Smooth muscle cell (in vitro differentiated cells): ENCODE results near the gene NFATC3. TPM values are rescaled to one million over a fixed set of nuclear protein-coding genes. Genes with fewer than 3 reads are reported as not detected.
"Not testable (repeated sequence)": the region's sequence is repeated elsewhere in the genome, so short reads cannot be mapped to it uniquely, and the experiment has no call there.

Source experiments
- DNase-seq: peaks from one replicate; lab custom pipeline; 2025; ENCODE audit not compliant: unreplicated experiment; lab: John Stamatoyannopoulos, UW
- H2AFZ ChIP-seq: fragments of 200-600 bp; sonication (generic); 2 replicates; pipeline ENCODE4 v1.6.0; 2016; ENCODE audit warnings: antibody characterized with exemption, low read depth, mild to moderate bottlenecking
- H3F3A ChIP-seq: fragments of 200-600 bp; sonication (generic); 2 replicates; pipeline ENCODE4 v1.6.0; 2017; ENCODE audit warnings: antibody characterized with exemption, low read depth
- H3K27ac ChIP-seq: fragments of 200-600 bp; sonication (generic); 2 replicates; pipeline ENCODE4 v1.5.1; 2016; ENCODE audit warnings: low read depth, mild to moderate bottlenecking
- H3K27me3 ChIP-seq: fragments of 200-600 bp; sonication (generic); 2 replicates; pipeline ENCODE4 v1.6.1; 2016; ENCODE audit warnings: low read depth, mild to moderate bottlenecking
- H3K36me3 ChIP-seq: fragments of 200-600 bp; sonication (generic); 2 replicates; pipeline ENCODE4 v1.5.1; 2016; ENCODE audit warnings: low read depth
- H3K4me1 ChIP-seq: fragments of 200-600 bp; sonication (generic); 2 replicates; pipeline ENCODE4 v1.5.1; 2016; ENCODE audit warnings: low read depth
- H3K4me2 ChIP-seq: fragments of 200-600 bp; sonication (generic); 2 replicates; pipeline ENCODE4 v1.6.0; 2016; ENCODE audit warnings: mild to moderate bottlenecking
- H3K4me3 ChIP-seq: fragments of 200-600 bp; sonication (generic); 2 replicates; pipeline ENCODE4 v1.5.1; 2016; ENCODE audit warnings: mild to moderate bottlenecking
- H3K79me2 ChIP-seq: fragments of 200-600 bp; sonication (generic); 2 replicates; pipeline ENCODE4 v1.6.0; 2016; ENCODE audit warnings: low read depth, mild to moderate bottlenecking
- H3K9ac ChIP-seq: fragments of 200-600 bp; sonication (generic); 2 replicates; pipeline ENCODE4 v1.6.0; 2016; ENCODE audit warnings: low read depth
- H3K9me3 ChIP-seq: fragments of 200-600 bp; sonication (generic); replicated peaks from 2 replicates; pipeline ENCODE4 v1.5.1; 2016; ENCODE audit warnings: low read depth
- H4K20me1 ChIP-seq: fragments of 200-600 bp; sonication (generic); 2 replicates; pipeline ENCODE4 v1.6.0; 2016; ENCODE audit warnings: low read depth
- WGBS: methylation state at CpG from one replicate; pipeline ENCODE4 v1.1.7; 2016; ENCODE audit warnings: low lambda C conversion rate; 5-methylcytosine and 5-hydroxymethylcytosine counted together
- polyA plus RNA-seq: library from polyadenylated mRNA; unstranded; fragments of >200 nt; fragmentation: Nextera tagmentation; extraction: Ambion mirVana; gene quantifications from 2 replicates; pipeline ENCODE4 v1.2.1, GENCODE V29; 2016
- total RNA-seq: library from RNA; depleted of rRNA; stranded (reverse); fragments of >200 nt; gene quantifications from 2 replicates; pipeline ENCODE4 v1.2.3, GENCODE V29; 2014
- TF ChIP-seq, protein P1 (sequence below): fragments of 200-600 bp; sonication (generic); IDR thresholded peaks from 2 replicates; pipeline ENCODE4 v1.5.1; 2017; ENCODE audit warnings: borderline replicate concordance, mild to moderate bottlenecking, antibody characterized with exemption; ENCODE audit not compliant: insufficient read depth, poor library complexity, severe bottlenecking

The NFATC3 gene
- total and polyA plus RNA-seq, 2 experiments from 2014 or later: 14.7 to 30.2 TPM

DNA sequence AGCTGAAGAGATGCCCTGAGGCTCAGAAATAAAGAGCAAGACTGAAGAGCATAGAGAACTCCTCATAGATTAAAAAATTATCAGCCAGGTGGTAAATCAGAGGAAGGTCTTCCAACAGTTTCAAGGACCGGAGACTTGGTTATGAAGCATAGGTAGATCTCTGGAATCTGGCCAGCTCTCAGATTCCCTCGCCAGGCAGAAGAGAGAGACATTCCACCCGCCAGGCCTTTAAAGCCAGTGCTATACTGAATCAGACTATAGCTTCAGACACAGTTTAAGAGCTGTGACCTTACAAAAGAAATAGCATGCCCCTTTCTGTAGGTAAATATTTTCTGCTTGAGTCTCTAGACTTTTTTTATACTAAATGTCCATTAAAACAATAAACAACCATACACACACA, 70.3 kb downstream of the NFATC3 start:
- no peak overlapping the region for H2AFZ ChIP-seq
- H3K9ac ChIP-seq: no peak overlapping the region
- TF ChIP-seq, protein P1, sequence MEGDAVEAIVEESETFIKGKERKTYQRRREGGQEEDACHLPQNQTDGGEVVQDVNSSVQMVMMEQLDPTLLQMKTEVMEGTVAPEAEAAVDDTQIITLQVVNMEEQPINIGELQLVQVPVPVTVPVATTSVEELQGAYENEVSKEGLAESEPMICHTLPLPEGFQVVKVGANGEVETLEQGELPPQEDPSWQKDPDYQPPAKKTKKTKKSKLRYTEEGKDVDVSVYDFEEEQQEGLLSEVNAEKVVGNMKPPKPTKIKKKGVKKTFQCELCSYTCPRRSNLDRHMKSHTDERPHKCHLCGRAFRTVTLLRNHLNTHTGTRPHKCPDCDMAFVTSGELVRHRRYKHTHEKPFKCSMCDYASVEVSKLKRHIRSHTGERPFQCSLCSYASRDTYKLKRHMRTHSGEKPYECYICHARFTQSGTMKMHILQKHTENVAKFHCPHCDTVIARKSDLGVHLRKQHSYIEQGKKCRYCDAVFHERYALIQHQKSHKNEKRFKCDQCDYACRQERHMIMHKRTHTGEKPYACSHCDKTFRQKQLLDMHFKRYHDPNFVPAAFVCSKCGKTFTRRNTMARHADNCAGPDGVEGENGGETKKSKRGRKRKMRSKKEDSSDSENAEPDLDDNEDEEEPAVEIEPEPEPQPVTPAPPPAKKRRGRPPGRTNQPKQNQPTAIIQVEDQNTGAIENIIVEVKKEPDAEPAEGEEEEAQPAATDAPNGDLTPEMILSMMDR: no peak
- H3K4me1 ChIP-seq: no peaks in the 10 kb centered on the region
- no peaks in the 10 kb centered on the region for H3F3A ChIP-seq
- H3K4me2 ChIP-seq: no peak overlapping the region
- H3K27ac ChIP-seq: no peak overlapping the region
- no peaks in the 10 kb centered on the region for H3K9me3 ChIP-seq
- no peak for DNase-seq
- H3K36me3 ChIP-seq: no peaks in the 10 kb centered on the region
- 97% methylated on average over 3 of the region's 3 CpGs for WGBS
- no peak overlapping the region for H3K4me3 ChIP-seq
- peaks cover 9% of the 10 kb centered on the region for H4K20me1 ChIP-seq
- no peaks in the 10 kb centered on the region for H3K79me2 ChIP-seq
- no peaks in the 10 kb centered on the region for H3K27me3 ChIP-seq

GRCh38 chr16:68162413-68162812, 77.2 kb downstream of the NFATC3 start:
- TF ChIP-seq, protein P1: no peak
- DNase-seq: no peak

GRCh38 chr16:68163275-68163674, 78.1 kb downstream of the NFATC3 start:
- H3K79me2 ChIP-seq, H3F3A ChIP-seq, H2AFZ ChIP-seq, H3K4me3 ChIP-seq, DNase-seq, H3K9me3 ChIP-seq, H3K36me3 ChIP-seq, H3K27me3 ChIP-seq, H3K9ac ChIP-seq, H3K27ac ChIP-seq, H3K4me1 ChIP-seq, H4K20me1 ChIP-seq, H3K4me2 ChIP-seq: not testable (repeated sequence)
- 98% methylated on average over 18 of the region's 31 CpGs for WGBS

More at GRCh38 chr16:68162413-68162812, 77.2 kb downstream of the NFATC3 start:
- no peaks in the 10 kb centered on the region for H3K27me3 ChIP-seq
- no peaks in the 10 kb centered on the region for H3K79me2 ChIP-seq
- H3K27ac ChIP-seq: no peak overlapping the region
- no peaks in the 10 kb centered on the region for H4K20me1 ChIP-seq
- no peak overlapping the region for H2AFZ ChIP-seq
- no peaks in the 10 kb centered on the region for H3K9me3 ChIP-seq
- peaks cover 7% of the 10 kb centered on the region for H3K36me3 ChIP-seq
- no peak overlapping the region for H3K4me2 ChIP-seq
- H3K4me1 ChIP-seq: no peaks in the 10 kb centered on the region
- H3F3A ChIP-seq: no peaks in the 10 kb centered on the region
- no peak overlapping the region for H3K4me3 ChIP-seq
- H3K9ac ChIP-seq: no peak overlapping the region
- WGBS: 99% methylated on average over 2 of the region's 2 CpGs

GRCh38 chr16:68166264-68166663, 81.1 kb downstream of the NFATC3 start:
- H3K9ac ChIP-seq: no peak overlapping the region
- H3K9me3 ChIP-seq: no peaks in the 10 kb centered on the region
- TF ChIP-seq, protein P1: no peak
- no peaks in the 10 kb centered on the region for H3F3A ChIP-seq
- no peaks in the 10 kb centered on the region for H4K20me1 ChIP-seq
- H3K79me2 ChIP-seq: no peaks in the 10 kb centered on the region
- H3K4me3 ChIP-seq: no peak overlapping the region
- 97% methylated on average over 3 of the region's 3 CpGs for WGBS
- no peak overlapping the region for H3K4me2 ChIP-seq
- no peak overlapping the region for H3K27ac ChIP-seq
- H3K27me3 ChIP-seq: no peaks in the 10 kb centered on the region
- no peak for DNase-seq
- peaks cover 7% of the 10 kb centered on the region for H3K36me3 ChIP-seq
- no peaks in the 10 kb centered on the region for H3K4me1 ChIP-seq
- H2AFZ ChIP-seq: no peak overlapping the region
